Measurements from ENCODE around the gene CCSER1.

DNA sequence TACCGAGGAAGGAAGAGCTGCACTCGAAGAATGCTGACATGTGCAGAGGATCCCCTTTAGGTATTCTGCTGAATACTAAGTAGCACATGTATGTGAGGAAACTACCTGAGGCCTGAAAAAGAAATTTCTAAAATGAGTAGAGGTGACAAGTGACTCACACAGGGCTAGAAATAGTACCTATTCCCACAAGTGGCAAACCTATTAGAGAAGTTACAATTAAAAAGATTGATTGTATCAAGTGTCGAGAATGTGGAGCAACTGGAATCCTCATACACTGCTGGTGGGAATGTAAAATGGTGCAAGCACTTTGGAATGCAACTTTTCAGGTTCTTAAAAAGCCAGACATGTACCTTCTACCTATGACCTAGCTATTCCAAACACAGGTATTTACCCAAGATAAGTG is 47.4 kb downstream of the CCSER1 start:
- TF ChIP-seq, protein P1, sequence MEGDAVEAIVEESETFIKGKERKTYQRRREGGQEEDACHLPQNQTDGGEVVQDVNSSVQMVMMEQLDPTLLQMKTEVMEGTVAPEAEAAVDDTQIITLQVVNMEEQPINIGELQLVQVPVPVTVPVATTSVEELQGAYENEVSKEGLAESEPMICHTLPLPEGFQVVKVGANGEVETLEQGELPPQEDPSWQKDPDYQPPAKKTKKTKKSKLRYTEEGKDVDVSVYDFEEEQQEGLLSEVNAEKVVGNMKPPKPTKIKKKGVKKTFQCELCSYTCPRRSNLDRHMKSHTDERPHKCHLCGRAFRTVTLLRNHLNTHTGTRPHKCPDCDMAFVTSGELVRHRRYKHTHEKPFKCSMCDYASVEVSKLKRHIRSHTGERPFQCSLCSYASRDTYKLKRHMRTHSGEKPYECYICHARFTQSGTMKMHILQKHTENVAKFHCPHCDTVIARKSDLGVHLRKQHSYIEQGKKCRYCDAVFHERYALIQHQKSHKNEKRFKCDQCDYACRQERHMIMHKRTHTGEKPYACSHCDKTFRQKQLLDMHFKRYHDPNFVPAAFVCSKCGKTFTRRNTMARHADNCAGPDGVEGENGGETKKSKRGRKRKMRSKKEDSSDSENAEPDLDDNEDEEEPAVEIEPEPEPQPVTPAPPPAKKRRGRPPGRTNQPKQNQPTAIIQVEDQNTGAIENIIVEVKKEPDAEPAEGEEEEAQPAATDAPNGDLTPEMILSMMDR (IDR thresholded peaks at IDR 0.05): no peak
- no peak for TF ChIP-seq POLR2A (IDR thresholded peaks at IDR 0.05)
